ENCODE results near the gene SURF4.

Gene SURF4

GRCh38 chr9:133369422-133369821 is 6.4 kb downstream of the SURF4 start:
- no peak overlapping the region for H3K4me3 ChIP-seq (ENCODE audit: low read length)
- H3K4me1 ChIP-seq (ENCODE audit: insufficient read depth, low read length), result peaks cover under 1% of the 10 kb centered on the region
- H3K9ac ChIP-seq (ENCODE audit: low read depth, low read length), result no peak overlapping the region
- peaks cover 86% of the 10 kb centered on the region for H3K36me3 ChIP-seq (ENCODE audit: insufficient read depth, low read depth, low read length)
- H3K27ac ChIP-seq (ENCODE audit: low read length), result no peak overlapping the region
- H3K27me3 ChIP-seq (ENCODE audit: insufficient read depth, low read length), result no peaks in the 10 kb centered on the region
- no peaks in the 10 kb centered on the region for H3K9me3 ChIP-seq (ENCODE audit: insufficient read depth, low read depth, low read length)

- Histone ChIP-seq H3K4me3 (ENCODE audit: low read length) (no peak overlapping the region), H3K36me3 (ENCODE audit: insufficient read depth, low read depth, low read length) (peaks cover 94% of the 10 kb centered on the region), H3K27me3 (ENCODE audit: insufficient read depth, low read length) (no peaks in the 10 kb centered on the region), H3K27ac (ENCODE audit: low read length) (no peak overlapping the region), H3K9me3 (ENCODE audit: insufficient read depth, low read depth, low read length) (no peaks in the 10 kb centered on the region), H3K4me1 (ENCODE audit: insufficient read depth, low read length) (no peaks in the 10 kb centered on the region; the same call in 1 of the 2 replicates), H3K9ac (ENCODE audit: low read depth, low read length) (no peak overlapping the region)
These were observed 7.5 kb downstream of the SURF4 start for GRCh38 chr9:133368249-133368881.

- H3K27ac ChIP-seq (ENCODE audit: low read length), result no peak overlapping the region
- no peaks in the 10 kb centered on the region for H3K27me3 ChIP-seq (ENCODE audit: insufficient read depth, low read length)
- no peaks in the 10 kb centered on the region; the same call in 1 of the 2 replicates for H3K4me1 ChIP-seq (ENCODE audit: insufficient read depth, low read length)
- H3K9me3 ChIP-seq (ENCODE audit: insufficient read depth, low read depth, low read length), result no peaks in the 10 kb centered on the region
- no peak overlapping the region for H3K9ac ChIP-seq (ENCODE audit: low read depth, low read length)
- no peak overlapping the region for H3K4me3 ChIP-seq (ENCODE audit: low read length)
- H3K36me3 ChIP-seq (ENCODE audit: insufficient read depth, low read depth, low read length), result peaks cover 94% of the 10 kb centered on the region
These were observed 8.1 kb downstream of the SURF4 start for GRCh38 chr9:133367778-133368177.

GRCh38 chr9:133367221-133367620 is 8.6 kb downstream of the SURF4 start:
- H3K36me3 ChIP-seq (ENCODE audit: insufficient read depth, low read depth, low read length), result peaks cover 94% of the 10 kb centered on the region

GRCh38 chr9:133366435-133366834 is 9.4 kb downstream of the SURF4 start:
- Histone ChIP-seq H3K36me3 (ENCODE audit: insufficient read depth, low read depth, low read length) (peaks cover 95% of the 10 kb centered on the region), H3K27ac (ENCODE audit: low read length) (no peak overlapping the region), H3K9me3 (ENCODE audit: insufficient read depth, low read depth, low read length) (no peaks in the 10 kb centered on the region), H3K9ac (ENCODE audit: low read depth, low read length) (no peak overlapping the region), H3K27me3 (ENCODE audit: insufficient read depth, low read length) (no peaks in the 10 kb centered on the region), H3K4me3 (ENCODE audit: low read length) (no peak overlapping the region), H3K4me1 (ENCODE audit: insufficient read depth, low read length) (no peaks in the 10 kb centered on the region)

More at GRCh38 chr9:133367221-133367620, 8.6 kb downstream of the SURF4 start:
- Histone ChIP-seq H3K4me1 (ENCODE audit: insufficient read depth, low read length) (no peaks in the 10 kb centered on the region), H3K4me3 (ENCODE audit: low read length) (no peak overlapping the region), H3K9me3 (ENCODE audit: insufficient read depth, low read depth, low read length) (no peaks in the 10 kb centered on the region), H3K27ac (ENCODE audit: low read length) (no peak overlapping the region), H3K27me3 (ENCODE audit: insufficient read depth, low read length) (no peaks in the 10 kb centered on the region), H3K9ac (ENCODE audit: low read depth, low read length) (no peak overlapping the region)

- no peak overlapping the region for H3K9ac ChIP-seq (ENCODE audit: low read depth, low read length)
- no peaks in the 10 kb centered on the region for H3K4me1 ChIP-seq (ENCODE audit: insufficient read depth, low read length)
- no peaks in the 10 kb centered on the region for H3K9me3 ChIP-seq (ENCODE audit: insufficient read depth, low read depth, low read length)
- H3K4me3 ChIP-seq (ENCODE audit: low read length), result no peak overlapping the region
- peaks cover 91% of the 10 kb centered on the region for H3K36me3 ChIP-seq (ENCODE audit: insufficient read depth, low read depth, low read length)
- H3K27me3 ChIP-seq (ENCODE audit: insufficient read depth, low read length), result no peaks in the 10 kb centered on the region
- H3K27ac ChIP-seq (ENCODE audit: low read length), result no peak overlapping the region
These were observed 13.4 kb downstream of the SURF4 start for GRCh38 chr9:133362359-133363044.

- H3K27ac ChIP-seq (ENCODE audit: low read length), result no peak overlapping the region
- no peaks in the 10 kb centered on the region for H3K4me1 ChIP-seq (ENCODE audit: insufficient read depth, low read length)
- no peaks in the 10 kb centered on the region for H3K27me3 ChIP-seq (ENCODE audit: insufficient read depth, low read length)
- no peak overlapping the region for H3K9ac ChIP-seq (ENCODE audit: low read depth, low read length)
- H3K4me3 ChIP-seq (ENCODE audit: low read length), result no peak overlapping the region
- no peaks in the 10 kb centered on the region for H3K9me3 ChIP-seq (ENCODE audit: insufficient read depth, low read depth, low read length)
- peaks cover 83% of the 10 kb centered on the region for H3K36me3 ChIP-seq (ENCODE audit: insufficient read depth, low read depth, low read length)
These were observed 14.3 kb downstream of the SURF4 start for GRCh38 chr9:133361507-133362092.

GRCh38 chr9:133360400-133361393 is 15.2 kb downstream of the SURF4 start:
- Histone ChIP-seq H3K36me3 (ENCODE audit: insufficient read depth, low read depth, low read length) (peaks cover 74% of the 10 kb centered on the region), H3K27me3 (ENCODE audit: insufficient read depth, low read length) (no peaks in the 10 kb centered on the region), H3K9me3 (ENCODE audit: insufficient read depth, low read depth, low read length) (no peaks in the 10 kb centered on the region), H3K4me3 (ENCODE audit: low read length) (no peak overlapping the region), H3K9ac (ENCODE audit: low read depth, low read length) (no peak overlapping the region), H3K4me1 (ENCODE audit: insufficient read depth, low read length) (no peaks in the 10 kb centered on the region), H3K27ac (ENCODE audit: low read length) (no peak overlapping the region)

- Histone ChIP-seq H3K9me3 (ENCODE audit: insufficient read depth, low read depth, low read length) (no peaks in the 10 kb centered on the region), H3K36me3 (ENCODE audit: insufficient read depth, low read depth, low read length) (peaks cover 63% of the 10 kb centered on the region), H3K9ac (ENCODE audit: low read depth, low read length) (no peak overlapping the region), H3K27me3 (ENCODE audit: insufficient read depth, low read length) (no peaks in the 10 kb centered on the region), H3K4me1 (ENCODE audit: insufficient read depth, low read length) (no peaks in the 10 kb centered on the region), H3K4me3 (ENCODE audit: low read length) (no peak overlapping the region), H3K27ac (ENCODE audit: low read length) (no peak overlapping the region)
These were observed 16.3 kb downstream of the SURF4 start for GRCh38 chr9:133359399-133360175.

- Histone ChIP-seq H3K27ac (ENCODE audit: low read length) (no peak overlapping the region), H3K4me3 (ENCODE audit: low read length) (peak overlapping the region; percentile 97; the same call in 1 of the 2 replicates), H3K4me1 (ENCODE audit: insufficient read depth, low read length) (no peaks in the 10 kb centered on the region), H3K9me3 (ENCODE audit: insufficient read depth, low read depth, low read length) (no peaks in the 10 kb centered on the region), H3K36me3 (ENCODE audit: insufficient read depth, low read depth, low read length) (peaks cover 57% of the 10 kb centered on the region), H3K9ac (ENCODE audit: low read depth, low read length) (peak overlapping the region; percentile 79; the same call in 1 of the 2 replicates), H3K27me3 (ENCODE audit: insufficient read depth, low read length) (no peaks in the 10 kb centered on the region)
These were observed 18.2 kb downstream of the SURF4 start for GRCh38 chr9:133357656-133358055.
